H7 (cell line): ENCODE results near the gene SUGCT. TPM values are rescaled to one million over a fixed set of nuclear protein-coding genes. Genes with fewer than 3 reads are reported as not detected.
"Not testable (repeated sequence)": the region's sequence is repeated elsewhere in the genome, so short reads cannot be mapped to it uniquely, and the experiment has no call there.

ENCODE experiments used
- DNase-seq: peaks from one replicate; pipeline ENCODE4 v3.0.0; 2012
- H3K27me3 ChIP-seq: 2 replicates; pipeline ENCODE4 v1.6.0; 2011; ENCODE audit warnings: mild to moderate bottlenecking, low read length; ENCODE audit not compliant: control insufficient read depth, insufficient read depth
- H3K36me3 ChIP-seq: replicated peaks from 2 replicates; pipeline ENCODE4 v1.5.1; 2011; ENCODE audit warnings: low read length; ENCODE audit not compliant: control insufficient read depth, insufficient read depth
- H3K4me3 ChIP-seq: 2 replicates; pipeline ENCODE4 v1.5.1; 2011; ENCODE audit warnings: low read depth, mild to moderate bottlenecking, control low read depth, low read length, moderate library complexity; ENCODE audit not compliant: insufficient read depth
- total RNA-seq: library from RNA; depleted of rRNA; stranded (reverse); fragments of >200 nt; shearing (Covaris generic); gene quantifications from 2 replicates; pipeline ENCODE4 v1.2.3, GENCODE V29; 2014

Gene SUGCT
- total RNA-seq, 1 experiment from 2014 or later = 4.3 TPM

- Histone ChIP-seq H3K4me3 (no peak overlapping the region), H3K36me3 (no peaks in the 10 kb centered on the region), H3K27me3 (no peaks in the 10 kb centered on the region)
- DNase-seq = no peak
Observed at GRCh38 chr7:40579401-40579800, 444.6 kb downstream of the SUGCT start.

DNA sequence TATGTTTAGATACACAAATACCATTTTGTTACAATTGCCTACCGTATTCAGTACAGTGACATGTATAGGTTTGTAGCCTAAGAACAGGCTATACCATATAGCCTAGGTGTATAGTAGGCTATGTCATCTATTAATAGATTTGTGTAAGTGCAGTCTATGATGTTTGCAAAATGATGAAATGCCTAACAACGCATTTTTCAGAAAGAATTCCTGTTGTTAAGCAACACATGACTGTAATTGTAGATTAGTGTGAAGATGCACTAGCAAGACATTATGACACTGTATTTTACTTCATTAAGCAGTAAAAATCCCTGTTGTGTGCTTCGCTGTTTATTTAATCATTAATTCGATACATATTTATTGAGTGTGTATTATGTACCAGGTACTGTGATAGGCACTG is 446.0 kb downstream of the SUGCT start:
- no peaks in the 10 kb centered on the region for H3K36me3 ChIP-seq
- no peak overlapping the region for H3K4me3 ChIP-seq
- H3K27me3 ChIP-seq = no peaks in the 10 kb centered on the region
- no peak for DNase-seq

DNA sequence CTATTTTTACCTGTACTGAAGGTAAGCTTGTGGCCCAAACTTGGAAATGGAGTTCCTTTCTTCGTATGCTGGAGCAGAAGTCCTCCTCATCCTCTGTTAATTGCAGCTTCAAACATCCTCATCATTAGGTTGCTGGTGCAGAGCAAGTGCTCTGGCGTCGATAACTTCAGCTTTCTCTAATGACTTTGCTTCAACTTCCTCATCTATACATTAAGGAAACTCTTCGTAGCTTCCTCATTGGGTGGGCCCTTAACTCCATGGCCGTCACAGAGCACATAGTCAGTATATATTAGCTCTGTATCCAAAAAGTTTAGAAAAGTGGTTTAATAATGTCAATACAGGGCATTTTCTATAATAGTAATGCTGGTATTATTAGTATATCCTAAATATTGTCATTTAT is 447.7 kb downstream of the SUGCT start:
- no peak overlapping the region for H3K4me3 ChIP-seq
- no peaks in the 10 kb centered on the region for H3K27me3 ChIP-seq
- H3K36me3 ChIP-seq = no peaks in the 10 kb centered on the region
- no peak for DNase-seq

- Histone ChIP-seq H3K27me3 (no peaks in the 10 kb centered on the region), H3K4me3 (no peak overlapping the region), H3K36me3 (no peaks in the 10 kb centered on the region)
- no peak for DNase-seq
Observed at GRCh38 chr7:40583667-40584444, 449.1 kb downstream of the SUGCT start.

DNA sequence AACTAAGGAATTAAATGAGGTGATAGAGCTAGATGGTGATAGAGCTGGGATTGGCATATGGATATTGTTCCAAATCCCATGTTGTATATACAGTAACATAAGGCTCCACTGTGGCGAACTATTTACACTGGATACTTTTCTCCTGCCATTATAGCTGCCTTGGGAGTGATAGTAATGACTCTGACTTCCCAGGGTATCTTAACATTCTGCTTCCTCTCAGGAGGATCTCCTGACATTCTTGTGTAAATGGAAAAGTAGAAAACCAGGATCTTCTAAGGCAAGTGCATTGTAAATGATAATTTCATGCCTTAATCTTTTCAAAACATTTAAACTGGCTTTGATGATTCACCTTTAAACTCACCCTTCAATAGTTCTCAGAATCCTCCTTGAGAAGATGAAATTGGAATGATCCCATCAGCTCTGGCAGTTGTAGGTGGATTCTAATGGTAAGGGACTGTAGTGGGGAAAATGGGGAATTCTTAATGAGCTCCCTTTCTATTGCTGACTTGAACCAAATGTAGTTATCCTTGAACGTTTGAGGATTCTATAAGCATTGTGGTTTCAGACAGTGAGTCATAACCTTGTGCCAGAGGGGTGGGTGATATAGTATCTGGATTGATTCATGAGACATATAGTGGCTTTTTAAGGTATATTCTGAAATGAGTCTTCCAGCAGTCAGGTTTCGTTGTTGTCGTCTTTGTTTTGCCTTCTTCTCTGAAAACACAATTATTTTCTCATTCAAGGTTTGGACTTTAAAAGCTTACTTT is 450.0 kb downstream of the SUGCT start:
- H3K36me3 ChIP-seq = no peaks in the 10 kb centered on the region
- DNase-seq = no peak
- no peaks in the 10 kb centered on the region for H3K27me3 ChIP-seq
- no peak overlapping the region for H3K4me3 ChIP-seq

DNA sequence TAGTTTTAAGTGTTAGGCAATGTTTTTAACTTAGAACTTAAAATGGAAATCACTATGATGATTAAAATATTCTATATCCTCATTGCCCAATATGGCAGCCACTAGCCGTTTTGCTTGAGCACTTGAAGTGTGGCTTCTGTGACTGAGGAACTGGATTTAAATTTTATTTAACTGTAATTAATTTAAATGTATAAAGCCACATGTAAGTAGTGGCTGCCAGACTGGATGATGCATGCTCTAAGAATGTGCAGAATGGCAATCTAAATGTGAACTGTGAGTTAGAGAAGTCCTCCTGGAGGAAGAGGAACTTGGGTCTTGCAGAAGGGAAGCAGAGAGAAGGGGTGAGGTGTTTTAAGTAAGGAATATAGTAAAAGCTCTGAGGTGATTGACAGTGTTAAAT is 451.4 kb downstream of the SUGCT start:
- no peak for DNase-seq
- no peak overlapping the region for H3K4me3 ChIP-seq
- no peaks in the 10 kb centered on the region for H3K36me3 ChIP-seq
- H3K27me3 ChIP-seq = no peaks in the 10 kb centered on the region

DNA sequence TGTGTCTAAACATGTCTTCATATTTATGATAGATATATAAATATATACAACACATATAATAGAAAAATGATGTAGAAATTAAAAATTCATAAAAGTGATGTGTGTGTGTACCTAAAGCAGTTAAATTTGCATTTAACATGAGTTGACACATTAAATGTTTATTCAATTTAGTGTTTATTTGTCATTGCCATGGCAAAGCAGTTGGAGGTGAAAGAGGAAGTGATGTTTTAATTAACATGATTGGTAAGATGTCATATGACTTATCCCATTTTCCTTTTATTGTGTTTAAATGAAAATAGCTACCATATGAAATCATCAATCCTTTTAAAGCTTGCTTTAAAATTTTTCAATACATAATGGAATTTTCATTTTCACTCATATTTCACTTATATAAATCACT is 452.6 kb downstream of the SUGCT start:
- no peaks in the 10 kb centered on the region for H3K36me3 ChIP-seq
- no peak overlapping the region for H3K4me3 ChIP-seq
- no peak for DNase-seq
- no peaks in the 10 kb centered on the region for H3K27me3 ChIP-seq

GRCh38 chr7:40595129-40595528 is 460.3 kb downstream of the SUGCT start:
- H3K4me3 ChIP-seq = no peak overlapping the region
- H3K36me3 ChIP-seq = no peaks in the 10 kb centered on the region
- no peak for DNase-seq
- H3K27me3 ChIP-seq = no peaks in the 10 kb centered on the region

GRCh38 chr7:40595832-40596231 is 461.0 kb downstream of the SUGCT start:
- H3K36me3 ChIP-seq = no peaks in the 10 kb centered on the region
- no peaks in the 10 kb centered on the region for H3K27me3 ChIP-seq
- no peak overlapping the region for H3K4me3 ChIP-seq
- no peak for DNase-seq

- H3K36me3 ChIP-seq = no peaks in the 10 kb centered on the region
- DNase-seq = no peak
- no peaks in the 10 kb centered on the region for H3K27me3 ChIP-seq
- H3K4me3 ChIP-seq = no peak overlapping the region
Observed at GRCh38 chr7:40597517-40597916, 462.7 kb downstream of the SUGCT start.

DNA sequence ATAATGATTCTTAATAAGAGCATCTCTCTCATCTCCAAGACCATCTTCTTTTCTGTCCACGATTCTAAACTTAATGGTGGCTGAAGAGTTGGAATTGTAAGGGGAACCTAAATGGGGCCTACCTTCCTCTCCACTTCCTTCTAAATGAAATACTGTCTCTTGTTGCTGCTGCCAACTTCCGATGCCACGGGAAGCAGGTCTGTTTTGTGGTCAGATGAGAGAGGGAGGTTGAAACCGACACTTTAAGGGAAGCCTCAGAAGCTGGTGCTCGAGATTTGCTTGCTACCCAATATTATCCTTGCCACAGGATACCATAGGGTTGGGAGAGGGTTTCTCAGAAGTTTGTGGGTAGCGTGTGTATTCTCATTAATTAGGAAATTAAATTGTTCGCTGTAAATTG is 464.1 kb downstream of the SUGCT start:
- Histone ChIP-seq H3K36me3 (no peaks in the 10 kb centered on the region), H3K27me3 (no peaks in the 10 kb centered on the region), H3K4me3 (no peak overlapping the region)
- no peak for DNase-seq

DNA sequence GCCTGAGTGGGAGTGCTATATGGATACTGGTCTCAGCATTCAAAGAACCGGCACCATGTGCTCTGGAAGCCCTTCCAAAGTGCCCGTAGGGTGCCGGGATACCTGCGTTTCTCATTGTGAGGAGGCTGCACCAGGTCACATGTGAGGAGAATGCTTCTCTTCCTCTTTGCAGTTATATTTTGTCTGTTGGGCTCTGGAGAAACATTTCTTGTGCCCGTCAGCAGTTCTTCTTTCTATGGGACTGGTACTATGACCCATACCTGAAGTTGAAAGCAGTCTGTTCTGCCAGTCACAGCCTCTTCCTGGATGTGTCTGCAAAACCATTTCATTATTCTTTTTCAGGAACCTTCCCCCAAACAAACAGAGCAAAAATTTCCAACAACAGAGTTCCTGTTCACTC is 465.0 kb downstream of the SUGCT start:
- no peak for DNase-seq
- no peaks in the 10 kb centered on the region for H3K27me3 ChIP-seq
- H3K4me3 ChIP-seq = no peak overlapping the region
- no peaks in the 10 kb centered on the region for H3K36me3 ChIP-seq

GRCh38 chr7:40602351-40602750 is 467.5 kb downstream of the SUGCT start:
- not testable (repeated sequence) for H3K36me3 ChIP-seq, DNase-seq, H3K4me3 ChIP-seq, H3K27me3 ChIP-seq

GRCh38 chr7:40604601-40605438 is 470.0 kb downstream of the SUGCT start:
- no peak overlapping the region for H3K4me3 ChIP-seq
- H3K36me3 ChIP-seq = no peaks in the 10 kb centered on the region
- H3K27me3 ChIP-seq = no peaks in the 10 kb centered on the region
- DNase-seq = peak; percentile 58
